B cell (primary cell): Measurements from ENCODE around the gene TSKU.

Experiments
- EZH2 ChIP-seq: IDR thresholded peaks from 2 replicates; pipeline ENCODE4 v1.6.1; 2012; ENCODE audit warnings: borderline replicate concordance, low read depth, mild to moderate bottlenecking, moderate library complexity, low read length; ENCODE audit not compliant: insufficient read depth, poor library complexity, severe bottlenecking
- TF ChIP-seq, protein P1 (sequence below): fragments of 200-600 bp; IDR thresholded peaks from one replicate; pipeline ENCODE4 v1.8.0; 2022; ENCODE audit warnings: antibody characterized with exemption, mild to moderate bottlenecking

DNA sequence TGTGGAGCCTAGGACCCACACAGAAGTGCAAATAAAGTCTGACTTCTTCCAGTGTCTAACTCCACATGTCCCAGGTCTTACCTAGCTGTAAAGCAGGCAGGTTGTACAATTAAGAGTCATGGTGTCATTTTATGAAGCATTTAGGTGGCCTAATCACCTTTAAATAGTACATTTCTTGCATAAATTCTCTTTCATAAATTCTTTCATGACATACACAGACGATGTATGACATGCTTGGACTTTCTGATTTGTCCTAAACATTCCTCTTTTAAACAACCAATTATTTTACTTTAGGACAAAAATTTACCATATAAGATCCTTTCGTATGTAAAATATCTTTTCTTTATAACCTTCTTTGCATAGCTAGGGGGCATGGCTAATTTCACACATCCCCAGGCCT lies 31.3 kb downstream of the TSKU start:
- TF ChIP-seq, protein P1, sequence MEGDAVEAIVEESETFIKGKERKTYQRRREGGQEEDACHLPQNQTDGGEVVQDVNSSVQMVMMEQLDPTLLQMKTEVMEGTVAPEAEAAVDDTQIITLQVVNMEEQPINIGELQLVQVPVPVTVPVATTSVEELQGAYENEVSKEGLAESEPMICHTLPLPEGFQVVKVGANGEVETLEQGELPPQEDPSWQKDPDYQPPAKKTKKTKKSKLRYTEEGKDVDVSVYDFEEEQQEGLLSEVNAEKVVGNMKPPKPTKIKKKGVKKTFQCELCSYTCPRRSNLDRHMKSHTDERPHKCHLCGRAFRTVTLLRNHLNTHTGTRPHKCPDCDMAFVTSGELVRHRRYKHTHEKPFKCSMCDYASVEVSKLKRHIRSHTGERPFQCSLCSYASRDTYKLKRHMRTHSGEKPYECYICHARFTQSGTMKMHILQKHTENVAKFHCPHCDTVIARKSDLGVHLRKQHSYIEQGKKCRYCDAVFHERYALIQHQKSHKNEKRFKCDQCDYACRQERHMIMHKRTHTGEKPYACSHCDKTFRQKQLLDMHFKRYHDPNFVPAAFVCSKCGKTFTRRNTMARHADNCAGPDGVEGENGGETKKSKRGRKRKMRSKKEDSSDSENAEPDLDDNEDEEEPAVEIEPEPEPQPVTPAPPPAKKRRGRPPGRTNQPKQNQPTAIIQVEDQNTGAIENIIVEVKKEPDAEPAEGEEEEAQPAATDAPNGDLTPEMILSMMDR: no peak
- no peak for TF ChIP-seq EZH2
